ENCODE data around the gene DOCK8. TPM values are rescaled to one million over a fixed set of nuclear protein-coding genes. Genes with fewer than 3 reads are reported as not detected.

The DOCK8 gene
- total RNA-seq, 3 donors from 2014 or later: 18.4 to 34.1 (median 20.8) TPM

- intact Hi-C loops (cut with DNase I; ENCODE audit: low total_unique reads): no loop called here
- Histone ChIP-seq H3K9me3 (no peaks in the 10 kb centered on the region), H3K27me3 (no peaks in the 10 kb centered on the region), H3K4me3 (no peak overlapping the region), H3K4me1 (peaks cover 2 to 7% of the 10 kb centered on the region in 2 donors), H3K27ac (no peak overlapping the region), H3K36me3 (no peaks in the 10 kb centered on the region)
- TF ChIP-seq CTCF (IDR thresholded peaks at IDR 0.05): no peak
- TF ChIP-seq POLR2A (IDR thresholded peaks at IDR 0.05): no peak
- TF ChIP-seq POLR2AphosphoS5 (IDR thresholded peaks at IDR 0.05): no peak
- no peak for DNase-seq (ENCODE audit: low spot score in 2 of 2)
Observed at GRCh38 chr9:221989-222776, 7.5 kb downstream of the DOCK8 start.

- Histone ChIP-seq H3K9me3 (no peaks in the 10 kb centered on the region), H3K27ac (no peak overlapping the region), H3K4me1 (peaks cover 0 to 7% of the 10 kb centered on the region in 2 donors), H3K27me3 (no peaks in the 10 kb centered on the region), H3K4me3 (no peak overlapping the region), H3K36me3 (no peaks in the 10 kb centered on the region)
- no peak for DNase-seq (ENCODE audit: low spot score in 2 of 2)
- TF ChIP-seq POLR2AphosphoS5 (IDR thresholded peaks at IDR 0.05): no peak
- no peak for TF ChIP-seq POLR2A (IDR thresholded peaks at IDR 0.05)
- no peak for TF ChIP-seq CTCF (IDR thresholded peaks at IDR 0.05)
- intact Hi-C loops (cut with DNase I; ENCODE audit: low total_unique reads): no loop called here
Observed at GRCh38 chr9:223152-223551, 8.5 kb downstream of the DOCK8 start.

GRCh38 chr9:224026-224425 is 9.4 kb downstream of the DOCK8 start:
- H3K27ac ChIP-seq: peak overlapping the region in 1 of 2 donors; percentile 58

GRCh38 chr9:224582-225520 is 10.2 kb downstream of the DOCK8 start:
- Histone ChIP-seq H3K9me3 (no peaks in the 10 kb centered on the region), H3K36me3 (no peaks in the 10 kb centered on the region), H3K27ac (peak overlapping the region; percentile 35 to 58), H3K4me3 (no peak overlapping the region), H3K4me1 (peaks cover 0 to 7% of the 10 kb centered on the region in 2 donors), H3K27me3 (no peaks in the 10 kb centered on the region)
- intact Hi-C loops (cut with DNase I; ENCODE audit: low total_unique reads): no loop called here
- no peak for TF ChIP-seq POLR2AphosphoS5 (IDR thresholded peaks at IDR 0.05)
- TF ChIP-seq POLR2A (IDR thresholded peaks at IDR 0.05): no peak
- TF ChIP-seq CTCF (IDR thresholded peaks at IDR 0.05): no peak
- peak in 1 of 2 donors; percentile 49 for DNase-seq (ENCODE audit: low spot score in 2 of 2)

More at GRCh38 chr9:224026-224425, 9.4 kb downstream of the DOCK8 start:
- DNase-seq (ENCODE audit: low spot score in 2 of 2): no peak
- no peak for TF ChIP-seq CTCF (IDR thresholded peaks at IDR 0.05)
- no peak for TF ChIP-seq POLR2A (IDR thresholded peaks at IDR 0.05)
- no peak for TF ChIP-seq POLR2AphosphoS5 (IDR thresholded peaks at IDR 0.05)
- Histone ChIP-seq H3K36me3 (no peaks in the 10 kb centered on the region), H3K9me3 (no peaks in the 10 kb centered on the region), H3K4me3 (no peak overlapping the region), H3K4me1 (peaks cover 0 to 7% of the 10 kb centered on the region in 2 donors), H3K27me3 (no peaks in the 10 kb centered on the region)
- intact Hi-C loops (cut with DNase I; ENCODE audit: low total_unique reads): no loop called here
